Suprapubic skin (tissue), 4 donors: ENCODE results near the gene SLC6A18. TPM values are rescaled to one million over a fixed set of nuclear protein-coding genes. Genes with fewer than 3 reads are reported as not detected.
"Not testable (repeated sequence)": the region's sequence is repeated elsewhere in the genome, so short reads cannot be mapped to it uniquely, and the experiment has no call there.

Source experiments
- DNase-seq, 2 donors: peaks; one replicate each; pipeline ENCODE4 v3.0.0-alpha.2; 2019; ENCODE audit warnings: low spot score in 2 of 2
- H3K27ac ChIP-seq: fragments of 200-600 bp; sonication (generic); one replicate; pipeline ENCODE4 v1.5.1; 2019
- H3K27me3 ChIP-seq: fragments of 200-600 bp; sonication (generic); one replicate; pipeline ENCODE4 v1.5.1; 2019
- H3K36me3 ChIP-seq: fragments of 200-600 bp; sonication (generic); one replicate; pipeline ENCODE4 v1.5.1; 2019
- H3K4me1 ChIP-seq: fragments of 200-600 bp; sonication (generic); one replicate; pipeline ENCODE4 v1.5.1; 2019
- H3K4me3 ChIP-seq: fragments of 200-600 bp; sonication (generic); one replicate; pipeline ENCODE4 v1.5.1; 2019; ENCODE audit warnings: mild to moderate bottlenecking
- H3K9me3 ChIP-seq: fragments of 200-600 bp; sonication (generic); one replicate; pipeline ENCODE4 v1.5.1; 2019
- CTCF ChIP-seq, 2 donors: fragments of 200-600 bp in 1 of 2; fragments of 450-650 bp in 1 of 2; sonication (generic) in 1 of 2; IDR thresholded peaks; one replicate each; pipeline ENCODE4 v1.5.1; 2016 to 2019; ENCODE audit warnings: antibody characterized with exemption in 2 of 2, mild to moderate bottlenecking in 1 of 2, moderate library complexity in 1 of 2
- EP300 ChIP-seq: sonication (generic); formaldehyde crosslinking; IDR thresholded peaks from one replicate; pipeline ENCODE4 v1.6.1; 2017; ENCODE audit warnings: antibody characterized with exemption
- POLR2A ChIP-seq, 2 donors: fragments of 450-650 bp; IDR thresholded peaks; one replicate each; pipeline ENCODE4 v1.6.1; 2017; ENCODE audit warnings: antibody characterized with exemption in 2 of 2, mild to moderate bottlenecking in 2 of 2, moderate library complexity in 2 of 2
- POLR2AphosphoS5 ChIP-seq, 3 donors: sonication (generic); formaldehyde crosslinking; IDR thresholded peaks; one replicate each; pipeline ENCODE4 v1.6.1; 2017; ENCODE audit warnings: antibody characterized with exemption in 3 of 3
- WGBS: methylation state at CpG from one replicate; pipeline ENCODE4 v1.1.5; 2018; 5-methylcytosine and 5-hydroxymethylcytosine counted together
- total RNA-seq, 4 donors: library from RNA; depleted of rRNA; stranded (reverse); fragments of >200 nt; gene quantifications; one replicate each; pipeline ENCODE4 v1.1.0, GENCODE V29; 2016

The SLC6A18 gene
- total RNA-seq, 4 donors from 2014 or later: not detected

- Histone ChIP-seq H3K27me3 (peaks cover 5% of the 10 kb centered on the region), H3K36me3 (no peaks in the 10 kb centered on the region), H3K4me1 (no peaks in the 10 kb centered on the region), H3K4me3 (no peak overlapping the region), H3K9me3 (peaks cover 3% of the 10 kb centered on the region), H3K27ac (no peak overlapping the region)
- TF ChIP-seq POLR2AphosphoS5 (IDR thresholded peaks at IDR 0.05) (no peak), CTCF (IDR thresholded peaks at IDR 0.05) (no peak), POLR2A (IDR thresholded peaks at IDR 0.05) (no peak), EP300 (no peak)
- 95% methylated on average over 10 of the region's 12 CpGs for WGBS
- peak; percentile 33 to 76 for DNase-seq
These were observed 60.0 kb downstream of the SLC6A18 start for GRCh38 chr5:1285141-1285540.

- peaks cover 3% of the 10 kb centered on the region for H3K9me3 ChIP-seq
- H3K27ac ChIP-seq: no peak overlapping the region
- no peaks in the 10 kb centered on the region for H3K36me3 ChIP-seq
- H3K4me1 ChIP-seq: no peaks in the 10 kb centered on the region
- no peak overlapping the region for H3K4me3 ChIP-seq
- TF ChIP-seq POLR2AphosphoS5 (IDR thresholded peaks at IDR 0.05) (no peak), EP300 (no peak), POLR2A (IDR thresholded peaks at IDR 0.05) (no peak), CTCF (IDR thresholded peaks at IDR 0.05) (no peak)
- peak in 1 of 2 donors; percentile 52 for DNase-seq
- peaks cover 10% of the 10 kb centered on the region for H3K27me3 ChIP-seq
- WGBS: 92% methylated on average over 10 of the region's 25 CpGs
These were observed 60.7 kb downstream of the SLC6A18 start for GRCh38 chr5:1285883-1286291.

- DNase-seq: peak in 1 of 2 donors; percentile 46
- no peak for TF ChIP-seq CTCF (IDR thresholded peaks at IDR 0.05)
- Histone ChIP-seq H3K36me3 (no peaks in the 10 kb centered on the region), H3K27ac (no peak overlapping the region), H3K9me3 (peaks cover 3% of the 10 kb centered on the region), H3K4me3 (no peak overlapping the region), H3K27me3 (peaks cover 36% of the 10 kb centered on the region), H3K4me1 (no peaks in the 10 kb centered on the region)
- 96% methylated on average over 18 of the region's 37 CpGs for WGBS
These were observed 63.5 kb downstream of the SLC6A18 start for GRCh38 chr5:1288439-1289335.

- not testable (repeated sequence) for H3K27ac ChIP-seq, H3K4me1 ChIP-seq, H3K36me3 ChIP-seq, H3K9me3 ChIP-seq, H3K4me3 ChIP-seq
- peak in 1 of 2 donors; percentile 29 for DNase-seq
- 100% methylated on average over 1 of the region's 32 CpGs for WGBS
- peaks cover 45% of the 10 kb centered on the region for H3K27me3 ChIP-seq
These were observed 64.4 kb downstream of the SLC6A18 start for GRCh38 chr5:1289559-1289958.

- WGBS: 100% methylated on average over 6 of the region's 24 CpGs
- peak in 1 of 2 donors; percentile 35 for DNase-seq
- H3K36me3 ChIP-seq, H3K27ac ChIP-seq, H3K9me3 ChIP-seq, H3K4me3 ChIP-seq: not testable (repeated sequence)
- peaks cover 59% of the 10 kb centered on the region for H3K27me3 ChIP-seq
- peaks cover 17% of the 10 kb centered on the region for H3K4me1 ChIP-seq
These were observed 65.8 kb downstream of the SLC6A18 start for GRCh38 chr5:1290956-1291355.

GRCh38 chr5:1291611-1292080, 66.5 kb downstream of the SLC6A18 start:
- Histone ChIP-seq H3K4me1 (peaks cover 17% of the 10 kb centered on the region), H3K27me3 (peaks cover 60% of the 10 kb centered on the region), H3K36me3 (no peaks in the 10 kb centered on the region), H3K27ac (no peak overlapping the region), H3K4me3 (no peak overlapping the region), H3K9me3 (peaks cover 3% of the 10 kb centered on the region)
- WGBS: 74% methylated on average over 23 of the region's 24 CpGs
- DNase-seq: peak in 1 of 2 donors; percentile 48
- TF ChIP-seq POLR2AphosphoS5 (IDR thresholded peaks at IDR 0.05): no peak
- TF ChIP-seq POLR2A (IDR thresholded peaks at IDR 0.05): no peak
- no peak for TF ChIP-seq EP300
- no peak for TF ChIP-seq CTCF (IDR thresholded peaks at IDR 0.05)
